HepG2 (cell line): ENCODE data around the gene UTS2R. TPM values are rescaled to one million over a fixed set of nuclear protein-coding genes. Genes with fewer than 3 reads are reported as not detected.
"Not testable (repeated sequence)": the region's sequence is repeated elsewhere in the genome, so short reads cannot be mapped to it uniquely, and the experiment has no call there.

Experiments used
- ATAC-seq: fragments of 200-7000 bp; cut with Tn5 transposase; 3 replicates; pipeline ENCODE4 v1.9.1; 2020; ENCODE audit warnings: mild to moderate bottlenecking, moderate library complexity
- BruUV-seq: library from RNA; stranded (reverse); fragments of 400-500 nt; replicated peaks from 2 replicates; lab custom pipeline; 2021; lab: Mats Ljungman, UMichigan
- CTCF ChIA-PET: fragments of 300-600 bp; formaldehyde crosslinking; extraction: SDS; loops from one replicate; lab custom pipeline; 2021; ENCODE audit warnings: low total read pairs, inconsistent platforms, low intra/inter-chr PET ratio; lab: Yijun Ruan, JAX
- POLR2A ChIA-PET: fragments of 350-600 bp; sonication (Branson Sonifier 250); formaldehyde crosslinking; loops from one replicate; lab custom pipeline; 2020; ENCODE audit warnings: antibody characterized with exemption, inconsistent platforms; lab: Yijun Ruan, JAX
- DNase-seq: peaks from one replicate; pipeline ENCODE4 v3.0.0-alpha.2; 2015; ENCODE audit warnings: low spot score
- FAIRE-seq: peaks from 3 replicates; lab custom pipeline; 2011; peaks lifted over from hg19 to GRCh38; lab: Jason Lieb, UNC
- H2AFZ ChIP-seq: one replicate; pipeline ENCODE4 v1.6.1; 2011; ENCODE audit warnings: low read length, inconsistent platforms
- H3K27ac ChIP-seq: fragments of 300-600 bp; 3 replicates; pipeline ENCODE4 v1.8.0; 2011; ENCODE audit warnings: mixed run types, mild to moderate bottlenecking, mixed read lengths, low read length, inconsistent platforms; ENCODE audit not compliant: insufficient read depth; ENCODE audit errors: extremely low read length
- H3K27me3 ChIP-seq, 2 experiments: fragments of 200-600 bp in 1 of 2; 2 replicates in 1 of 2; 3 replicates in 1 of 2; pipeline versions ENCODE4 v1.6.0 to v1.8.0; 2011; ENCODE audit warnings: low read length in 2 of 2, mild to moderate bottlenecking in 2 of 2, moderate library complexity in 2 of 2, inconsistent platforms in 1 of 2; ENCODE audit not compliant: insufficient read depth in 2 of 2, control insufficient read depth in 1 of 2
- H3K36me3 ChIP-seq, 2 experiments: fragments of 200-600 bp in 1 of 2; replicated peaks in 1 of 2; 2 replicates in 1 of 2; 3 replicates in 1 of 2; pipeline versions ENCODE4 v1.5.1 to v1.8.0; 2011; ENCODE audit warnings: low read length in 2 of 2, inconsistent platforms in 1 of 2; ENCODE audit not compliant: insufficient read depth in 2 of 2, control insufficient read depth in 1 of 2
- H3K4me1 ChIP-seq: 2 replicates; pipeline ENCODE4 v1.5.1; 2012; ENCODE audit warnings: low read length, inconsistent platforms; ENCODE audit not compliant: insufficient read depth
- H3K4me2 ChIP-seq: 2 replicates; pipeline ENCODE4 v1.6.0; 2011; ENCODE audit warnings: low read depth, low read length, inconsistent platforms
- H3K4me3 ChIP-seq, 3 experiments: fragments of 200-600 bp in 1 of 3; sonication (generic), shearing (Covaris generic) in 1 of 3; replicated peaks in 1 of 3; 2 replicates each; pipeline ENCODE4 v1.5.1; 2011 to 2016; ENCODE audit warnings: low read length in 3 of 3, inconsistent platforms in 2 of 3, low read depth in 2 of 3, mild to moderate bottlenecking in 2 of 3, control low read depth in 1 of 3, mixed read lengths in 1 of 3; ENCODE audit not compliant: insufficient read depth in 1 of 3
- H3K79me2 ChIP-seq: one replicate; pipeline ENCODE4 v1.6.1; 2011; ENCODE audit warnings: low read length, inconsistent platforms; ENCODE audit not compliant: insufficient read depth
- H3K9ac ChIP-seq: 2 replicates; pipeline ENCODE4 v1.6.0; 2011; ENCODE audit warnings: mild to moderate bottlenecking, low read depth, low read length, inconsistent platforms; ENCODE audit not compliant: insufficient read depth
- H3K9me3 ChIP-seq: 2 replicates; pipeline ENCODE4 v1.5.1; 2012; ENCODE audit warnings: mild to moderate bottlenecking, low read length
- H4K20me1 ChIP-seq: 2 replicates; pipeline ENCODE4 v1.6.0; 2011; ENCODE audit warnings: inconsistent platforms, mild to moderate bottlenecking, low read length, moderate library complexity; ENCODE audit not compliant: insufficient read depth
- ASH2L ChIP-seq: fragments of 300-600, 200-600 bp; sonication (generic); IDR thresholded peaks from 2 replicates; pipeline ENCODE4 v1.7.0; 2017; ENCODE audit warnings: low read depth, mild to moderate bottlenecking, moderate library complexity, mixed read lengths, low read length; ENCODE audit not compliant: insufficient read length
- NRL ChIP-seq: sonication (generic); formaldehyde crosslinking; IDR thresholded peaks from 2 replicates; pipeline ENCODE4 v1.5.0; 2020; ENCODE audit warnings: missing genetic modification reagents, mild to moderate bottlenecking, moderate library complexity, borderline replicate concordance
- PHF21A ChIP-seq: sonication (generic); formaldehyde crosslinking; IDR thresholded peaks from 2 replicates; pipeline ENCODE4 v1.5.0; 2020; ENCODE audit warnings: mild to moderate bottlenecking, missing genetic modification reagents
- TEAD3 ChIP-seq: optimal IDR thresholded peaks from 2 replicates; pipeline ENCODE3; 2016; ENCODE audit warnings: borderline replicate concordance
- ZFX ChIP-seq: sonication (generic); formaldehyde crosslinking; IDR thresholded peaks from 2 replicates; pipeline ENCODE4 v1.4.0; 2020; ENCODE audit warnings: mild to moderate bottlenecking, low read depth, missing genetic modification reagents, moderate library complexity
- WGBS: methylation state at CpG from one replicate; pipeline ENCODE4 v1.1.6; 2017; ENCODE audit warnings: low lambda C conversion rate; 5-methylcytosine and 5-hydroxymethylcytosine counted together
- in situ Hi-C: cut with HindIII; loops from 2 replicates; pipeline ENCODE4 v1.10.0; 2017; ENCODE audit warnings: low pct_unique_long_range_greater_than_20kb; ENCODE audit not compliant: extremely low pct_ligation_motif_present
- intact Hi-C: fragments of 100-400 bp; cut with micrococcal nuclease; formaldehyde crosslinking; loops from one replicate; pipeline ENCODE4 v1.10.0; 2022; ENCODE audit not compliant: unreplicated experiment
- polyA plus RNA-seq, 8 experiments: library from polyadenylated mRNA; depleted of rRNA in 3 of 8; stranded (reverse) in 7 of 8; unstranded in 1 of 8; fragments of >200 nt; fragmentation: Illumina TruSeq in 4 of 8; extraction: Trizol in 4 of 8; gene quantifications; 2 replicates each; pipeline versions ENCODE4 v1.2.1 to v1.2.3, GENCODE V29; 2011 to 2016; ENCODE audit warnings: low read depth in 4 of 8, missing spikeins in 1 of 8, mixed read lengths in 1 of 8; ENCODE audit not compliant: insufficient read depth in 1 of 8
- total RNA-seq, 5 experiments: library from RNA; depleted of rRNA; stranded (reverse); fragments of >200 nt; fragmentation: Illumina TruSeq; extraction: Trizol; gene quantifications; 2 replicates each; pipeline ENCODE4 v1.2.3, GENCODE V29; 2016; ENCODE audit warnings: low read depth in 1 of 5
- TF ChIP-seq, protein P1 (sequence below), 2 experiments: sonication (generic) in 1 of 2; formaldehyde crosslinking in 1 of 2; IDR thresholded peaks; 2 replicates each; pipeline versions ENCODE4 v1.5.1 to v1.6.1; 2011 to 2020; ENCODE audit warnings: borderline replicate concordance in 1 of 2, low read depth in 1 of 2, low read length in 1 of 2, mild to moderate bottlenecking in 1 of 2, missing genetic modification reagents in 1 of 2, moderate library complexity in 1 of 2
- TF ChIP-seq, protein P2 (sequence below): sonication (generic); formaldehyde crosslinking; conservative IDR thresholded peaks from 2 replicates; pipeline ENCODE4 v1.8.1; 2023; ENCODE audit warnings: missing genetic modification reagents

UTS2R gene
- total and polyA plus RNA-seq, 2 of the 13 experiments (the other 11 are each of a cell fraction or from before 2014, with no cell fraction given), result 0.13 to 0.15 TPM

DNA sequence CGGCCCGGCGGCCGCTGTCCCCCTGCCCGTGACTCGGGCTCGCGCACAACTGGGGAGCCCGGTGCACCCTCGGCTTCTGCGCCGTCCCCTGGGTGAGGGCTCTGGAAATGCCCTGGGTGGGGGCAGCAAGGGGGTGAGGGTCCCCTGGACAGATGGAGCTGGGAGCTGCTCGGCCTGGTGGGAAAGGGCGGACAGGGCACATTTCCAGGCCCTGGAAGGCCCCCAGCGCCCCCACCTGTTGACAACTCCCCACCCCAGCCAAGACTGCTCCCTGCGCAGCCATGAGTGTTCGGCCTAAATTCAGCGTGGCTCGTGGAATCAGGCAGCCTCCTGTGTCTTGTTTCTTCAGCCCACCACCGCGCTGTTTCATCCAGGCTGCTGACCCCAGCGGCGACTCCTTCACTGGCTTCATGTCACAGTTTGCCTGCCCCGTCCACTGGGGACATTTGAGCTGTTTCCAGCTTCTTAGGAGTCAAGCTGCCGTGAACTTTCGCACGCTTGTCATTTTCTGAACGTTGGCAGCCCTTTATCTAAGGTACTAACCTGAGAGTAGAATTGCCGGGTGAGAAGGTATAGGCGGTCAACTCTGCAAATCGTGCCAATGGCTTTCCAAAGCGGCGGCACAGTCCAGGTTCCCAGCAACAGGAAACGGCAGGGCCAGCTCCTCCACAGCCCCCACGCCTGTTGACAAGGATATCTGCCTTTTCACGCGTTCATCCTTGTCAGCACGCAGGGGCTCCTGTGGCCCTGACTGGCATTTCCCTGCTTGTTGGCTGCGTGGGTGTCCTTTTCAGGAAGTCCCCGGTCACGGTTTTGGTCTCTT lies 895 bp downstream of the UTS2R start (continued):
- TF ChIP-seq TEAD3 (CRISPR knock-in tag), result no peak
- TF ChIP-seq PHF21A, result no peak
- TF ChIP-seq, protein P1, sequence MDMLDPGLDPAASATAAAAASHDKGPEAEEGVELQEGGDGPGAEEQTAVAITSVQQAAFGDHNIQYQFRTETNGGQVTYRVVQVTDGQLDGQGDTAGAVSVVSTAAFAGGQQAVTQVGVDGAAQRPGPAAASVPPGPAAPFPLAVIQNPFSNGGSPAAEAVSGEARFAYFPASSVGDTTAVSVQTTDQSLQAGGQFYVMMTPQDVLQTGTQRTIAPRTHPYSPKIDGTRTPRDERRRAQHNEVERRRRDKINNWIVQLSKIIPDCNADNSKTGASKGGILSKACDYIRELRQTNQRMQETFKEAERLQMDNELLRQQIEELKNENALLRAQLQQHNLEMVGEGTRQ (IDR thresholded peaks at IDR 0.05; ENCODE audit: low read depth, low read length), result no peak
- TF ChIP-seq, protein P1 (CRISPR knock-in tag; IDR thresholded peaks at IDR 0.05; ENCODE audit: borderline replicate concordance), result no peak
- TF ChIP-seq NRL (CRISPR knock-in tag), result 0 out of 2 replicates have a peak, but pooled peaks have one; percentile 18
- TF ChIP-seq ASH2L, result no peak

GRCh38 chr17:82373072-82373452 lies 1.5 kb downstream of the UTS2R start:
- H3K9me3 ChIP-seq, intact Hi-C loops, in situ Hi-C loops, DNase-seq, H3K9ac ChIP-seq, H3K27me3 ChIP-seq, BruUV-seq, H3K79me2 ChIP-seq, H2AFZ ChIP-seq, H4K20me1 ChIP-seq, H3K4me3 ChIP-seq, FAIRE-seq, H3K36me3 ChIP-seq, H3K27ac ChIP-seq, ATAC-seq: not testable (repeated sequence)
- Histone ChIP-seq H3K4me1 (peaks cover 75% of the 10 kb centered on the region), H3K4me2 (0 out of 2 replicates have a peak overlapping the region, but pooled peaks have one; percentile 1)
- ChIA-PET POLR2A (interaction anchor here (1.4 to 1.5 kb wide), 3 partner anchors 11 to 132 kb away, joined by 3 to 4 read pairs (median 3); no protein-coding TSS in a partner anchor), CTCF (interaction anchor here (1.2 kb wide), 1 partner anchor 21 kb away, joined by 3 read pairs; no protein-coding TSS in a partner anchor)
- 80% methylated on average over 10 of the region's 10 CpGs for WGBS
- 0 out of 2 replicates have a peak, but pooled peaks have one; percentile 23 for TF ChIP-seq ZFX
- TF ChIP-seq, protein P2, sequence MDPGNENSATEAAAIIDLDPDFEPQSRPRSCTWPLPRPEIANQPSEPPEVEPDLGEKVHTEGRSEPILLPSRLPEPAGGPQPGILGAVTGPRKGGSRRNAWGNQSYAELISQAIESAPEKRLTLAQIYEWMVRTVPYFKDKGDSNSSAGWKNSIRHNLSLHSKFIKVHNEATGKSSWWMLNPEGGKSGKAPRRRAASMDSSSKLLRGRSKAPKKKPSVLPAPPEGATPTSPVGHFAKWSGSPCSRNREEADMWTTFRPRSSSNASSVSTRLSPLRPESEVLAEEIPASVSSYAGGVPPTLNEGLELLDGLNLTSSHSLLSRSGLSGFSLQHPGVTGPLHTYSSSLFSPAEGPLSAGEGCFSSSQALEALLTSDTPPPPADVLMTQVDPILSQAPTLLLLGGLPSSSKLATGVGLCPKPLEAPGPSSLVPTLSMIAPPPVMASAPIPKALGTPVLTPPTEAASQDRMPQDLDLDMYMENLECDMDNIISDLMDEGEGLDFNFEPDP (CRISPR knock-in tag), result 0 out of 2 replicates have a peak, but pooled peaks have one; percentile 82
